ENCODE results near the gene LIMK2.
A peak's percentile ranks its signal among the peaks of the same experiment; 100 is the strongest.
"Not testable (repeated sequence)": the region's sequence is repeated elsewhere in the genome, so short reads cannot be mapped to it uniquely, and the experiment has no call there.

Gene LIMK2

GRCh38 chr22:31211862-31212730 lies at the start of gene LIMK2:
Gene LIMK2 (plus strand): TSS chr22:31212298. CDS start chr22:31212409, 111 bp downstream.
- peak; percentile 85 to 97 (median 94) for DNase-seq
- intact Hi-C loops (cut with DNase I) = no loop called here

GRCh38 chr22:31170971-31171370 lies 41.1 kb upstream of the LIMK2 start:
- intact Hi-C loops (cut with DNase I) = no loop called here
- no peak for DNase-seq

- DNase-seq; intact Hi-C loops (cut with DNase I): not testable (repeated sequence)
Measured at GRCh38 chr22:31171734-31172133, 40.4 kb upstream of the LIMK2 start.

- intact Hi-C loops (cut with DNase I) = no loop called here
- DNase-seq = no peak
Measured at GRCh38 chr22:31173386-31174145, 38.5 kb upstream of the LIMK2 start.

GRCh38 chr22:31176923-31177322 lies 35.2 kb upstream of the LIMK2 start:
- no peak for DNase-seq
- intact Hi-C loops (cut with DNase I) = no loop called here

GRCh38 chr22:31177420-31178162 lies 34.5 kb upstream of the LIMK2 start:
- no peak for DNase-seq
- intact Hi-C loops (cut with DNase I) = no loop called here

GRCh38 chr22:31178859-31179258 lies 33.2 kb upstream of the LIMK2 start:
- no peak for DNase-seq
- intact Hi-C loops (cut with DNase I) = no loop called here

GRCh38 chr22:31179345-31179744 lies 32.8 kb upstream of the LIMK2 start:
- no peak for DNase-seq
- intact Hi-C loops (cut with DNase I) = no loop called here

GRCh38 chr22:31184015-31184414 lies 28.1 kb upstream of the LIMK2 start:
- DNase-seq = no peak
- intact Hi-C loops (cut with DNase I) = no loop called here

- intact Hi-C loops (cut with DNase I) = no loop called here
Measured at GRCh38 chr22:31185056-31185455, 27.0 kb upstream of the LIMK2 start.

GRCh38 chr22:31187627-31188026 lies 24.5 kb upstream of the LIMK2 start:
- intact Hi-C loops (cut with DNase I) = no loop called here
- DNase-seq = peak in 1 of 42 donors; percentile 7

More at GRCh38 chr22:31185056-31185455, 27.0 kb upstream of the LIMK2 start:
- no peak for DNase-seq

GRCh38 chr22:31192513-31192912 lies 19.6 kb upstream of the LIMK2 start:
- intact Hi-C loops (cut with DNase I) = no loop called here
- DNase-seq = peak in 1 of 42 donors; percentile 11

GRCh38 chr22:31193092-31193491 lies 19.0 kb upstream of the LIMK2 start:
- DNase-seq = peak in 29 of 42 donors; percentile 16 to 81 (median 38)
- intact Hi-C loops (cut with DNase I) = no loop called here

- intact Hi-C loops (cut with DNase I) = not testable (repeated sequence)
- peak in 17 of 42 donors; percentile 11 to 69 (median 32) for DNase-seq
Measured at GRCh38 chr22:31194681-31195080, 17.4 kb upstream of the LIMK2 start.

- intact Hi-C loops (cut with DNase I) = no loop called here
- DNase-seq = no peak
Measured at GRCh38 chr22:31199187-31199586, 12.9 kb upstream of the LIMK2 start.

GRCh38 chr22:31204352-31204984 lies 7.6 kb upstream of the LIMK2 start:
- intact Hi-C loops (cut with DNase I); DNase-seq: not testable (repeated sequence)

- DNase-seq; intact Hi-C loops (cut with DNase I): not testable (repeated sequence)
Measured at GRCh38 chr22:31205059-31205458, 7.0 kb upstream of the LIMK2 start.

GRCh38 chr22:31206460-31206859 lies 5.6 kb upstream of the LIMK2 start:
- DNase-seq; intact Hi-C loops (cut with DNase I): not testable (repeated sequence)

All from head of caudate nucleus (tissue), 42 donors.